Peyer's patch (tissue), 4 donors: Measurements from ENCODE around the gene MED13L. TPM values are rescaled to one million over a fixed set of nuclear protein-coding genes. Genes with fewer than 3 reads are reported as not detected.
A peak's percentile ranks its signal among the peaks of the same experiment; 100 is the strongest.

Source experiments
- DNase-seq, 3 donors: peaks; one replicate each; pipeline ENCODE4 v3.0.0-alpha.2; 2017 to 2019
- H3K27ac ChIP-seq, 4 donors: fragments of 200-600 bp; sonication (generic); one replicate each; pipeline ENCODE4 v1.5.1; 2016 to 2019
- H3K27me3 ChIP-seq, 2 donors: fragments of 200-600 bp; sonication (generic); one replicate each; pipeline ENCODE4 v1.5.1; 2019
- H3K36me3 ChIP-seq, 3 donors: fragments of 200-600 bp; sonication (generic); one replicate each; pipeline ENCODE4 v1.5.1; 2016 to 2019
- H3K4me1 ChIP-seq, 4 donors: fragments of 200-600 bp; sonication (generic); one replicate each; pipeline ENCODE4 v1.5.1; 2016 to 2019
- H3K4me3 ChIP-seq, 4 donors: fragments of 200-600 bp; sonication (generic); 1 replicate in 3 of 4; 2 replicates in 1 of 4; pipeline ENCODE4 v1.5.1; 2016 to 2019; ENCODE audit warnings: mild to moderate bottlenecking in 1 of 4
- H3K9me3 ChIP-seq, 4 donors: fragments of 200-600 bp; sonication (generic); one replicate each; pipeline ENCODE4 v1.5.1; 2016 to 2019; ENCODE audit warnings: mild to moderate bottlenecking in 1 of 4
- CTCF ChIP-seq, 6 experiments: fragments of 450-650 bp in 4 of 6; fragments of 200-600 bp in 2 of 6; sonication (generic) in 1 of 6; IDR thresholded peaks; one replicate each; pipeline ENCODE4 v1.5.1; 2017 to 2019; ENCODE audit warnings: antibody characterized with exemption in 6 of 6, mild to moderate bottlenecking in 3 of 6, moderate library complexity in 1 of 6
- POLR2A ChIP-seq, 2 donors: fragments of 450-650 bp; IDR thresholded peaks; one replicate each; pipeline ENCODE4 v1.5.1; 2017; ENCODE audit warnings: antibody characterized with exemption in 2 of 2, mild to moderate bottlenecking in 2 of 2, moderate library complexity in 2 of 2
- total RNA-seq, 4 donors: library from RNA; depleted of rRNA; stranded (reverse); fragments of >200 nt; gene quantifications; one replicate each; pipeline ENCODE4 v1.1.0, GENCODE V29; 2016

MED13L gene
- total RNA-seq, 4 donors from 2014 or later = 127 to 181 (median 145) TPM

DNA sequence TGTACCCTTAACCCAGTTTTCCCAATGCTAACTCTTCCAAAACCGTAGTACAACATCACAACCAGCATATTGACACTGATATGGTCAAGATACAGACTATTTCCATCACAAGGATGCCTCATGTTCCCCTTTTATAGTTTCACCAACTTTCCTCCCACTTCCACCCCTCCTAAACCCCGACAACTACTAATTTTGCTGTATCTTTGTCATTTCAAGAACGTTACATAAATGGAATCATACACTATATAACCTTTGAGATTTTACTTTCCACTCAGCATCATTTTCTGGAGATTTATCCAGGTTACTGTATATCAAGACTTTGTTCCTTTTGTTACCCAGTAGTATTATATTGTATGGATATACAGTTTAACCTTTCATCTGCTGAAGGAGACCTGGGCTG is 88.9 kb downstream of the MED13L start:
- no peaks in the 10 kb centered on the region for H3K9me3 ChIP-seq
- DNase-seq = no peak
- H3K27ac ChIP-seq = no peak overlapping the region
- no peaks in the 10 kb centered on the region for H3K27me3 ChIP-seq
- peaks cover 0 to 25% (median 3%) of the 10 kb centered on the region in 4 donors for H3K4me1 ChIP-seq
- TF ChIP-seq CTCF (IDR thresholded peaks at IDR 0.05) (no peak), POLR2A (IDR thresholded peaks at IDR 0.05) (no peak)
- no peak overlapping the region for H3K4me3 ChIP-seq
- H3K36me3 ChIP-seq = no peaks in the 10 kb centered on the region

- H3K4me3 ChIP-seq = no peak overlapping the region
- no peak for DNase-seq
- peak overlapping the region in 1 of 4 donors; percentile 1 for H3K27ac ChIP-seq
- no peaks in the 10 kb centered on the region for H3K27me3 ChIP-seq
- H3K4me1 ChIP-seq = peaks cover 0 to 18% (median 3%) of the 10 kb centered on the region in 4 donors
- no peaks in the 10 kb centered on the region for H3K36me3 ChIP-seq
- H3K9me3 ChIP-seq = no peaks in the 10 kb centered on the region
- TF ChIP-seq CTCF (IDR thresholded peaks at IDR 0.05) (no peak), POLR2A (IDR thresholded peaks at IDR 0.05) (no peak)
These were observed 90.4 kb downstream of the MED13L start for GRCh38 chr12:116187151-116187511.

GRCh38 chr12:116186482-116187150 is 90.9 kb downstream of the MED13L start:
- H3K27me3 ChIP-seq = no peaks in the 10 kb centered on the region
- H3K36me3 ChIP-seq = no peaks in the 10 kb centered on the region
- no peak for DNase-seq
- TF ChIP-seq POLR2A (IDR thresholded peaks at IDR 0.05) (no peak), CTCF (IDR thresholded peaks at IDR 0.05) (no peak)
- H3K27ac ChIP-seq = peak overlapping the region in 1 of 4 donors; percentile 1
- H3K9me3 ChIP-seq = no peaks in the 10 kb centered on the region
- no peak overlapping the region for H3K4me3 ChIP-seq
- H3K4me1 ChIP-seq = peaks cover 0 to 18% (median 3%) of the 10 kb centered on the region in 4 donors

DNA sequence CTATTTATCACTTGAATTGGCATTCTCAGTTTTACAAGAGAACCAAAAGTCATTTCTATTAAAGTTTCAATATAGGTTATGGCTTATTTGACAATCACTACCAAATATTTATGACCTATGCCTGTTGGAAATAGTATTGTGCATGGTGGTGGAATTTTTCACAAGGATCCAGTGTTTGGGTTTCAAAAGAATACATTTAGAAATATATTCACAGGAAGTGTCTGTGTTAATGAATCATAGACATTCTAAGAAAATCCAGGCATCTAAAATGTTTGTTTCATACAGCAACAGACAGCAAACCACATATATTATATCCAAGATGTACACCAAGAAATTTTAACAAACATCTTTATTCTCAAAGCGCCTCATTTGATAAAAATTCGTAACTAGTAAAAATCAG is 92.7 kb downstream of the MED13L start:
- H3K4me1 ChIP-seq = peaks cover 0 to 18% (median 1%) of the 10 kb centered on the region in 4 donors
- TF ChIP-seq CTCF (IDR thresholded peaks at IDR 0.05) (no peak), POLR2A (IDR thresholded peaks at IDR 0.05) (no peak)
- H3K27me3 ChIP-seq = no peaks in the 10 kb centered on the region
- no peak overlapping the region for H3K27ac ChIP-seq
- H3K9me3 ChIP-seq = no peaks in the 10 kb centered on the region
- DNase-seq = no peak
- H3K4me3 ChIP-seq = no peak overlapping the region
- H3K36me3 ChIP-seq = no peaks in the 10 kb centered on the region

- Histone ChIP-seq H3K27ac (no peak overlapping the region), H3K4me3 (no peak overlapping the region), H3K4me1 (peaks cover 0 to 18% (median 1%) of the 10 kb centered on the region in 4 donors), H3K27me3 (no peaks in the 10 kb centered on the region), H3K9me3 (no peaks in the 10 kb centered on the region), H3K36me3 (no peaks in the 10 kb centered on the region)
- no peak for DNase-seq
- TF ChIP-seq CTCF (IDR thresholded peaks at IDR 0.05) (no peak), POLR2A (IDR thresholded peaks at IDR 0.05) (no peak)
These were observed 93.8 kb downstream of the MED13L start for GRCh38 chr12:116183741-116184141.
